ENCODE measurements around the gene NDUFS6. TPM values are rescaled to one million over a fixed set of nuclear protein-coding genes. Genes with fewer than 3 reads are reported as not detected.

Gene NDUFS6
- total RNA-seq, 1 donor from 2014 or later = 128 TPM

DNA sequence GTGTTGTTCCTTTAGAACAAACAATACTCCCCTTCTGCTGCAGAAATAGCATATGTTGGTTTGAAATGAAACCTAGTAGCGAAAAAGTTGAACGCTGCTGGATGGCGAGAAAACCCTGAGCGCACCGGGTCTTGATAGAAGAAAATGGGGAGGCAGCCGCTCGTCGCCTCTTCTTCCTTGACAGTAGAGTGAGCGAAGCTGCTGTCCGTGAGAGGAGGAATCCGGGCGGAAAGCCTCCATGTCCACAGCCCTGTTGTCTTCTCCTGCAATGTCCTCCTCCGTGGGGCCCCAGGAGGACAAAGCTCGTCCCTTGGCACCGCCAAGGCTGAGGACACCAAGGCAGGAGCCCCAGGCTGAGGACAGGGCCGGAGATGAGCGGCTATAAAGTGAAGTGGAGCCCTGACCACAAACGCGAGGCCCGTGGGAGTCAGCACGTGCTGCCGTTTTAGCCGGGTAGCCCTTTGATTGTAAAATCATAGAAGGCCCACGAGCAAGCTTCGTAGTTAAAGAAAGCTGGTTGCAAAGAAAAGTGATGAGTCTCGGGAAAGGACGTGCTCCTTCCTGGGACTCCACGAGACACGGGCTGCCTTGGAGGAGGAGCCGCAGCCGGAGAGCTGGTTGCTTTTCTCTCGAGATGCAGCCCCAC, 37.1 kb upstream of the NDUFS6 start:
- DNase-seq (no peak), ATAC-seq (no peak)
- intact Hi-C loops (cut with micrococcal nuclease) = no loop called here

DNA sequence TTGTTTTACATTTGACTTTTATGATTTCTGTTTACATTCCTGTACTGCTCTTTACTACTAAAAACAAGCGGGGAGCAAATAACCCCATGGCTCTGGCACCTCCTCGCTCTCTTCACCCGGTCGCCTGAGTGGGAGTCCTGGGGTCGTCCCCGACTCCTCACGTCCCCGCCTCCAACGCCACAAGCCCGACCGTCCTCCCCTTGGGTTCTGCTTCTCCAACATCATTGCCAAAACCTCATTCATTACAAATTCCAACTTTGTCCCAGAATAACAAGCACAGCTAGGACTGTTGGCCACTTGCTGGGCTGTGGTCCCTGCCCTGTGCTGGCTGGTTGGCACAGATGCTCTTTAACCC, 36.6 kb upstream of the NDUFS6 start:
- DNase-seq (no peak), ATAC-seq (no peak)
- intact Hi-C loops (cut with micrococcal nuclease) = no loop called here

DNA sequence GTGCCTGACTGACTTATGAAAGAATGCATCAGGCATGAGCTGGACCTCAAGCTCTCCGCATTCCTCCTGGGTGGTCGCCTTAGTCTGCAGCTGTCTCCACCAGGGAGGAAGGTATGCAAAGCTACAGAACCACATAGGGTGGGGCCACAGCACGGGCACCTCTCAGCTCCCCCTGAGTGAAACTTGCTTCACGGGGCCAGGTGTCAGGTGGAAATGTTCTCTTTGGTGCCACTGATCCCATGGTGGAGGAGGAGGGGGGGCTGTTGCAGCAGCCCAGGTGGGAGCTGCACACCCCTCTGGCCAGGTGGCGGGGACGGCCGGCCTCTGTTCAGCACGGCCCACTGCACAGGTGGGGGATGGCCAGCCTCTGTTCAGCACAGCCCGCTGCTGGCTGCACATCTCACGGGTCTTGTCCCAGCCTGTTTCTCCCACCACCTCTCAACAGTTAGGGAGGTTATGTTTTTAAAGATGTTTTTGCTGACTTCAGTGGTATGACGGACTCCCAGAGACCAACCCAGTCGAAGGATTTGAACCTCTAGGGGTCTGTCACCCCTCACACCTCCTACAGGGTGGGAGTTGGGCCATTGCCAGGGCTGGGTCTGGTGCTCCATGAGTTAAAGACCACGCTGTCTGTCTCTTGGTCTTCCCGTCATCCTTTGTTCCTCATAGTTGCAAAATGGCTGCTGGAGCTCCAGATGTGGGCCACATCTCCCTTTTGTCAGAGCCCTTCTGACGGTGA, 35.9 kb upstream of the NDUFS6 start:
- no peak for ATAC-seq
- intact Hi-C loops (cut with micrococcal nuclease) = no loop called here
- DNase-seq = no peak

DNA sequence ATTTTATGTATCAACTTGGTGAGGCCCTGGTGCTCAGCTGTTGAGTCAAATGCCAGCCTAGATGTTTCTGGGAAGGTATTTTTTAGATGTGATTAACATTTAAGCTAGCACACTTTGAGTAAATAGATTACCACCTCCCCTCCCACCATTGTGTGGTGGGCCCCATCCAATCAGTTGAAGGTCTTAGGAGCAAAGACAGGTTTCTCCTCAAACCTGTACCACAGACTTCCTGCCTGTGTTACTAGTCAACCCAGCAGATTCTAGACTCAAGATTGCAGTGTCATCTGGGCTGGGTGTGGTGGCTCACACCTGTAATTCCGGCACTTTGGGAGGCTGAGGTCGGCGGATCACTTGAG, 35.3 kb upstream of the NDUFS6 start:
- ATAC-seq (no peak), DNase-seq (no peak)
- intact Hi-C loops (cut with micrococcal nuclease) = no loop called here

DNA sequence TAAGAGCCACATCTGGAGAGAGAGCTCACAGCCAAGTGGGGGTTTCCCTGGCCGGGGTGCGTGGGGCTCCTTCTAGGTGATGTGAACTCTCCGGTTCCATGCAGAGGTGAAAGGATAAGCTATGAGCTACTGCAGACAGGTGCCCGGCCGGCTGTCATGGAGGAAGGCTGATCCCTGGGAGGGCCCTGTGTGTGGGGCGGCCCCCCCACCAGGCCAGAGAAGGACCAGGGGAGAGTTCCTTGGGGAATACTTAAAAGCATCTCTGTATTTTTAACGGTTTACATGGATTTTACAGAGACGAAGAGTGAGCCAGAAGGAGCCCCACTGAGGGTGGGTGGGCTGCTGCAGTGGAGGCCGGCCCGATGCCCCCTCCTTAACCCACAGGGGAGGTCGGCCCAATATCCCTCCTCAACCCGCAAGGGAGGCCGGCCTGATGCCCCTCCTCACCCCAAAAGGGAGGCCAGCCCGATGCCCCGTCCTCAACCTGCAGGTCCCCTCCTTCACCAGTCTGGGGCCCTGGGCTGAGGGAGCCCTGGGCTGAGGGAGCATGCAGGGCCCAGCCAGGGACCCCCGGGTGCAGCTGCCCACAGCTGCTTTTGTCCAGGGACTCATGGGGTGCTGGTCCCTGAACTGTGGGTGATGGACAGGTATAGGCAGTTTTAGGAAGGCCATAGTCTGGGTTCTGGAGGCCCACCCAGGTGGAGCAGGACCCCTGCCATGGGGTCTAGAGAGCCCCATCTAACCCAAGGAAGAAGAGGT, 33.5 kb upstream of the NDUFS6 start:
- intact Hi-C loops (cut with micrococcal nuclease) = no loop called here
- ATAC-seq = no peak

DNA sequence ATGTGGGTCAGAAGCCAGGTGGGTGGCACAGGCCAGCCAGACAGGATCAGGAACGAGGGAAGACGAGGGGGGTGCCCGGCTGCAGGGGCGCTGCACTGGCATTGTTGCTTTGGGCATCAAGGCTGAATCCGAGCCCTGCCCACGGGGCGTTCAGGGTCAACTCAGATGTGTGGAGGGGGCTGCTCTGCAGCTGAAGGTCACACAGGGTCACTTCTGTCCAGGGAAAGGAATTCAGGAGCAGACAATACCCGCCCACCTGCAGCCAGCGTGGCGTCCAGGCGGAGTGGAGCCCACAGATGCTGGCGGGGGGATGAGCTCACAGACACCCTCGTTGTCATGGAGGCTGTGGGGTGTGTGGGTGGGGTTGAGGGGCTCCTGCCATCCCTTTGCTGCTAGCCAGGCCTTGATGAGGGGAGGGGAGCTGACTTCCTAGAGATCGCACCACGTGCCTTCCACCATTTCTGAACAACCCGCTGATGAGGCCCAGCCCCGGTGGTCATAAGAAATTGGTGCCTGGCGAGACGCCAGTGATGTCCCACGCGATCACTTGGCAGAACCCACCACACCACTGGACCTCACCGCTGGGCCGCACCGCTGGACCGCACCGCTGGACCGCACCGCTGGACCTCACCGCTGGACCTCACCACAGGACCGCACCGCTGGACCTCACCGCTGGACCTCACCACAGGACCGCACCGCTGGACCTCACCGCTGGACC, 32.8 kb upstream of the NDUFS6 start:
- no peak for ATAC-seq
- intact Hi-C loops (cut with micrococcal nuclease) = no loop called here
- DNase-seq = no peak

More for the DNA sequence above, 33.5 kb upstream of the NDUFS6 start:
- DNase-seq = no peak

DNA sequence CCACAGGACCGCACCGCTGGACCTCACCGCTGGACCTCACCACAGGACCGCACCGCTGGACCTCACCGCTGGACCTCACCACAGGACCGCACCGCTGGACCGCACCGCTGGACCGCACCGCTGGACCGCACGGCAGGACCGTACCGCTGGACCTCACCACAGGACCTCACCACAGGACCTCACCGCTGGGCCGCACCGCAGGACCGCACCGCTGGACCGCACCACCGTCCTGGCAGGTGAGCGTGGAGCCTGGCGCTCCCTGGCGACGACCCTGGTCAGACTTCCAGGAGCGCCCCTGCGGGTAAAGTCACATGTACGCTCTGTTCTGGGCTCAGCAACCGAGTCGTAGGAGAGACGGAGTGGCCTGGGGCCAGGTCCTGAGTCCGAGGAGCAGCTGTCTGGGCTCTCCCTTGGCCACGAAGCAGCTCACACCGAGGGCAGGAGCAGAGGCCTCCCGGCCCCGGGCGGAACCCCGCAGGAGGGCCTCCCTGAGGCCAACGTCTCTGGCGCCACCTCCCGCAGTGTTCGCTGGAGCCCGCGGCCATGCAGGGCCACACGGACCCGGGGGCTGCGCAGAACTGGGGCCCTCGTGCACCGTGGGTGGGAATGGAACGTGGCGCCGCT, 32.1 kb upstream of the NDUFS6 start:
- intact Hi-C loops (cut with micrococcal nuclease) = no loop called here
- no peak for DNase-seq
- no peak for ATAC-seq

DNA sequence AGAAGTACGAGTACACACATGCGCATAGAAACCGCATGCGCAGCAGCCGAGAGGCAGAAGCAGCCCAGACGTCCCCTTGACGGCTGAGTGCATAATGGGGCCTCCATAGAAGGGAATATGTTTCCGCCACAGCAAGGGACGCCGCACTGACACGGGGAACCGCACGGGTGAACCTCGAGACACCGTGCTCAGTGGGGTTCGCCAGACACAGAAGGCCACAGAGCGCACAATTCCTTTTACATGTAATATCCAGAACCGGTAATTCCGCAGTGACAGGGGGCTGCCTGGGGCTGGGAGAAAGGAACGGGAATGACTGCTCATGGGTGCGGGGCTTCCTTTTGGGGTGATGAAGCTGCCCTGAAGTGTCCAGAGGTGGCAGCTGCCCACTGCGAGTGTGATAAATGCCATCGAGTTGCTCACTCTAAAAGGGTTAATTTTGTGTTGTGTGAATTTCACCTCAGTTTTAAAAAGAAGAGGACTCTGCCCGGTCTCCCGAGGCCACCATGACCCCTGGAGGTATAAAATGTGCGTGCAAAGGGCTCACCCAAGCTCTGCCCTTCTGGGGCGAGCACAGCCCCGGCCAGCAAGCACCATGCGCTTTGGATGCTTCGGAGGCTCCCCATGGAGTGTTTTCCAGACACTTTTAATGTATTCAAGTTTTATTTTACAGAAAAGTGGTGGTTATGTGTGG, 31.3 kb upstream of the NDUFS6 start:
- intact Hi-C loops (cut with micrococcal nuclease) = no loop called here
- ATAC-seq = no peak
- no peak for DNase-seq

DNA sequence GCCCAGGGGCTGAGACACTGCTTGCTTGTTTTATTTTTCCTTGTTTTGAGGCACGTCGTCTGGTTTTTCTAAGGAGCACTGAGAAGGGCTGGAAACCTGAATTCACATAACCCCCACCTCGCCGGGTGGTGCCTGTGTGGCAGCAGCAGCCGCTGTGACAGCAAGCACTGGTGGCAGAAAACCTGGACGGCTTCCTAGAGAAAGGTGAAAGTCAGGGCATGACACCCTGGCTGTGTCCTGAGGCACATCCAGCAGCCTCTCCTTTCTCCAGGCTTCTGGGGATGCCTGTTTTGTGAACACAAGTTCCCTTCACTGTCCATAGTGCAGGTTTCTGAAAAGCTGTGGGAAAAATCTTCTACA, 30.8 kb upstream of the NDUFS6 start:
- no peak for DNase-seq
- peak; percentile 81 for ATAC-seq
- intact Hi-C loops (cut with micrococcal nuclease) = no loop called here

DNA sequence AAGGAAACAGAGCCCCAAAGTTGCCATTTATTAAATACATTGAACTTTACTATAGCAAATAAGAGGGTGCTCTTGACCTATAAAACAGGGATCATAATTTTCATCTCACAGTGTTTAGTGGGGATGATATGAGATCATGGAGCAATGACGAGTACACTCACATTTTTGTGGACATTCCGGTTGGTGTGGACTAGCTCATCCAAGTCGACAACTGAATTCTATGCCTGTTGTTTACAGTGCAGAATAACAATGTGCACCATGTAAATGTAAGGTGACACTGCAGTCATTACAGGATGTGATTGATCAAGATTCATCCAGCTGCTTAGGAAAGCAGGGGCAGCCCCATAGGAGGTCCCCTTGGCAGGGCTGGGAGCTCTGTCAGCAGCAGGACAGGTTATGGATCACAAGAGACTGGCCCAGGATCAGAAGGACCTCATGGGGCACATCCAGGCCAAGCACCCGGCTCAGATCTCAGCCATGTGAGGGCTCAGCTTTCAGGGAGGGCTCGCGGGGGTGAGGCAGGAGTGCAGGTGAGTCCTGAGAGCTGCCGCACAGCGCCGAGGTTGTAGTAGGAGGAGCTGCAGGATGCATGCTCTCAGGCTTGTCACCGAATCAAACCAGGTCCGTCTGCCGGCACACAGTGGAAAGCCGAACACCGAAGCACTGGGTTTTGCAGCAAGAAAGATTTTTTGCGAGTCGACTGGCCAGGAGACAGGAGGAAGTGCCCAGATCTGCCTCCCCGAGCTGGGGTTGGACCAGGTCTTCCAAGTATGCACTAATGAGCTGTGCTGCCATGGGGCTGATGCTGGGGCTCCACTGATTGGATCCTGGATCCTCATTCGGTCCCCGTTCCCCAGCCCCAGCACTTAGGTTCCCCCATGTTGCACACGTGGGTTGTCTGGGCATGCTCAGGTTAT, 29.8 kb upstream of the NDUFS6 start:
- ATAC-seq = no peak
- intact Hi-C loops (cut with micrococcal nuclease) = no loop called here
- no peak for DNase-seq

DNA sequence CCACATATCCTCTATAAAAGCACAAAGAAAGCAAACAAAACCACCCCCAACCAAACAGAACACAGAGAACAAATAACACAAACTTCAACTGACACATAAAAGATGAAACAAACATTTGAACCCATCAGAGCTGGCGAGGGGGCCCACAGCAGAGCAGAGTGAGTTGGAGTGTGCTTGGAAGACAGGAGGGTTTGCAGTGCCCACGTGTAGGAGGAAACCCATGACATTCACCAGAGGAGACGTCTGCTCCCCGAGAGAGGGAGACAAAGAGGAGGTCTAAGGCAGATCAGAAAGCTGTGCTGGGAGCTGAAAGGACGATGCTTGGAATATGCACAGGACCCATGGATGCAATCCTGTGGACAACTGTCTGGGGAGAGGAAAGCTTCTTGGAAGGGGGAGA, 28.6 kb upstream of the NDUFS6 start:
- no peak for DNase-seq
- peak; percentile 81 for ATAC-seq
- intact Hi-C loops (cut with micrococcal nuclease) = no loop called here

DNA sequence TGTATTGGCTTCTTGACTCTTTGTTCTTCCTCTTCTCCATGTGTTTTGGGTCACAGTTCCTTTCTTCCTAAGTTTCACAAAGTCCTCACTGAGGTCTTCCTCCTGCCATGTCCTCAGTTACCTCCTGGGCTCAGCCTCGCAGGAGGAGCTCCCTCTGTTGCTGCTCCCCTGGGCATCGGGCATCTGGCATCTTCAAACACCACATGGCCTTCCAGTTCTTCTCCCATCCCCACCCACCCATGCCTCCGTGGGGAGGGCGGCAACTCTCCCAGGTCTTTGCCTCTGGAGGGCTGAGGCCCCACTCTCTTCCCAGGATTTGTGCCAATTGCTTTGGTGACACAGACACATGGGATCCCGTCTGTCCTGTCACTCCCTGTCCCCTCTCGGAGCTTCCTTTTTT, 24.4 kb upstream of the NDUFS6 start:
- no peak for ATAC-seq
- intact Hi-C loops (cut with micrococcal nuclease) = no loop called here
- no peak for DNase-seq

DNA sequence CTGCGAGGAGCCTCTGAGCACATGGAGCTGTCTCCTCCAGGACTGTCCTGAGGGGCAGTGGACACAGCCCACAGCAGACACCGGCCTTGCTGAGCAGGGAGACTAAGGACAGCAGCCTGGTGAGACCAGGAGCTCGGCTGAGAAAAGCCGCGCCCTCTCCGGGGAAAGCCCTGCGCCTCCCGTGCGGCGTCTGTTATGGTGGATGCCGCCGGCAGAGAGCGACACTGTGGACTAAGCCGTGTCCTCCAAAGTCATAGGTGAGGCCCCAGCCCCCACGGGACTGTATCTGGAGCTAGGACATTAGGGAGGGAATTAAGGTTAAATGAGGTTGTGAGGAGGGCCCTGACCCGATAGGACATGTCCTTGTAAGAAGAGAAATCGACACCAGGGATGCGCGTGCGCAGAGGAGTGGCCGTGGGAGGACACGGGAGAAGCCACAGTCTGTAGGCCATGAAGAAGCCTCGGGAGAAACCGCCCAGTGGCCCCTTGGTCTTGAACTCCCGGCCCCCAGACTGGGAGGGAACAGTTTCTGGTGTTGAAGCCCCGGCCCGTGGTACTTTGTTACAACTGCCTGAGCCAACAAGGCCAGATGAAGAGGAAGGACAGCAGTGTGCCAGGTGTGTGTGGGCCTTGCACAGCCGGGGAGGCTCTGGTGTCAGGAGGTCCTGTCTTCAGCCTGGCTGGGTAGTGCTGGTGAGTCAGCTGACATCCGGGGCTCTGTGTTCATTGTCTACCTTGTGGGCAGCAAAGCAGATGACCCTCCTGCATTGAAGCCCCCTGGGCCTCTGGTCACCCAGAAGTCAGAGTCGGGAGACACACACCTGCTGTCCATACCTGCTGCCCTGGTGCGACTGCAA, 23.7 kb upstream of the NDUFS6 start:
- intact Hi-C loops (cut with micrococcal nuclease) = no loop called here
- ATAC-seq (no peak), DNase-seq (no peak)

DNA sequence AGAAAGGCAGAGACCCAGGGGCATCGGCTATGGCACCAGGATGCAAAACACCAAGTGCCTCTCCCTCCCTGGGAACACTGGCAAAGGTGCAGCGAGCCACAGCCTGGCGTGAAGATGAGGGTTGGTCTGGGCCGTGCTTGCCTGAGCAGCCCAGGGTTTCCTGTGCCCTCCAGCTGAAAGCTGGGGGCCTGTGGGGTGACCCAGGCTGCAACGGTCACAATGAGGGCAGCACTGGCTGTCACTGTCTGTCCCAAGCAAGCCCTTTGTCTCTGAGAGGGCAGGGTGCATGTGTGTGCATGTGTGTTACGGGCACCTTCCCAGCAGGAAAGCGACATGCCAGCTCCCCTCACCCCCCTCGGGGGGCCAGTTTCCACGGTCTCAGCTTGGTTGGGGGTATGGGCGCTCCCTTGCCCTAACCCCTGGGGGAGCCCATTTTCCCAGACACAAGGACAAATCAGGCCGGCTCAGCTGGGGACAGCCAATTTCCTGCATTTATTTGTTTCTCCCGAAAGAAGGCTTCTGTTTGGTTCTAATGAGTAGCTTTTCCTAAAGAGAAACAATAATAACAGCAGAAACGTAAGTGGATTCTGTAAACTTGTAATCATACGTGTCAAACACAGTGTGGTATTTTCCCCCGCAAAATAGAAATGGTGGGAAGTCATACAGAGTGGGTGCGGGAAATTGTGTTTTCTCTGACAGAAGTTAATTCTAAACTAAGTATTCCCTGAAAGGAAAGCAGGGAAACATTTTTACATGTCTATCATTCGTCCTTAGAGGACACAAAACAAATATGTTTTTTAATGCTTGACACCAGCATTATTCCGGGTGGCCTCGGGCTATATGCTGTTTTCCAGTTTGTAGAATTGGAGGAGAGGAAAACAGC, 22.8 kb upstream of the NDUFS6 start:
- ATAC-seq (no peak), DNase-seq (no peak)
- intact Hi-C loops (cut with micrococcal nuclease) = no loop called here

DNA sequence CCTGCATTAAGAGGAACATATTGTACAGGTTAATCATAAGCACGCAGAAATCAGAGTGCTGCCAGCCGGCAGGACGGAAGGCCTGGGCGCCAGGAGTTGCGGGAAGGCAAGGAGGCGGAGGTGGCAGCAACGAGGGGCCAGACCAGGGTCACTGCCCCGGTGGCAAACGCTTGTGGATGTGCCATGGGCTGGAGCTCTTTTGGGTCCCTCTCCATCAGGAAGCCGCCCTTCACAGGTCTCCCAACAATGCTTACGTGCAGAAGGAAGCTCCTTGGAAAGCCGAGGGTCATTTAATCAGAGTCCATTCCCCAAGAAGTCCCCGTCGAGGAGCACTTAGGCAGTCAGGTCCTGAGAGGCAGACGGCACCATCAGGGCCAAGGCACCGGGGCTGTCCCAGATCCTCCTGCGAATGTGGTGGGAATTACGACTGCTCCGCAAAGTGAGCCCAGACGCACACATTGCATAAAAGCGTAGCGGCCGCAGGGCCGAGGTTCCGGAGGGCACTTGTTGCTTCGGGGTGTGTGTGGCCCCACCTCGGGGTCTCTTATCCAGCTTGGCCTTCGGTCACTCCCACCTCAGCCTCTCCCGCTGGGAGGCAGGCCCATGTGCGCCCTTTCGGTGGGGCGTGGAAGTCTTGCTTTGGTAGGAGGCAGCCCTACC, 22.1 kb upstream of the NDUFS6 start:
- ATAC-seq (no peak), DNase-seq (no peak)
- intact Hi-C loops (cut with micrococcal nuclease) = no loop called here
